NCI-H2196 treated with DMSO at 0.1 percent for 48 hours (cell line): Measurements from ENCODE around the gene SLC22A4.

Experiments used
- DNase-seq: peaks from one replicate; lab custom pipeline; 2025; ENCODE audit not compliant: unreplicated experiment; lab: John Stamatoyannopoulos, UW

Gene SLC22A4

GRCh38 chr5:132391870-132392269 is 97.7 kb downstream of the SLC22A4 start:
- DNase-seq = no peak

GRCh38 chr5:132392411-132392810 is 98.2 kb downstream of the SLC22A4 start:
- DNase-seq = no peak

DNA sequence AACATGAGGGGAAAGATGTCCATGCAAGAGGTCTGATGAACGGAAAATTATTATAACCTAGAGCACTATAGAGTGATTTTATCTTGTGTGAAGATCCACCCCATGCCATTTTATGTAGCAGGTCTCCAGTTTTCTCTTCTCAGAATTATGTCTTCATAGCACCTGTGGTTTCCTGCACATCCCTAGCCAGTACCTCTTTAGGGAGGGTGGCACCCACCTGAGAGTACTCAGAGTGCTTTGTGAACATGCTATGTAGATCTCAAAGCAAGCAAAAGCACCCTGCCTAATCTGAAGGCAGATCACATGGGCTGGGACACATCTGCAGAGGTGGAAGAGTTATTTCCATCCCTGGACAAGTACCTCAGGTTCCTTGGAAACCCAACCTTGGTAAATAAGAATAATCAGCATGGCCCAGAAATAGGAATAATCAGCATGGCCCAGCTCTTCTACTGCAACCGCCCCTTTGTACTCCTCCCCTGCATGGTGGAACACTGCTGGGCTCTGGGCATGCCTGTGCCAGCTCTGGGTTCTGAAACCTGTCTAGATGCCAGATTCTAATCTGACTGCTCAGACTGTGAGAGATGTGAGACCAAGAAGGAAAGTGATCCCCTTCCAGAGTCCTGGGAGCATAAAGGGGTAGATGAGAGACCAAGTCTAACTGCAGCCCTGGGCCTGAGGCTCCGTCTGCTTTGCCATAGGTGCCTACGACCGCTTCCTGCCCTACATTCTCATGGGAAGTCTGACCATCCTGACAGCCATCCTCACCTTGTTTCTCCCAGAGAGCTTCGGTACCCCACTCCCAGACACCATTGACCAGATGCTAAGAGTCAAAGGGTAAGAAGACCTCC is 99.0 kb downstream of the SLC22A4 start:
- no peak for DNase-seq
